HG03342 (cell line): ENCODE results near the gene ASMTL.
"Not testable (repeated sequence)": the region's sequence is repeated elsewhere in the genome, so short reads cannot be mapped to it uniquely, and the experiment has no call there.

Source experiments
- ATAC-seq: cut with Tn5 transposase; IDR thresholded peaks from one replicate; pipeline ENCODE4 v1.9.1; 2021; ENCODE audit warnings: mild to moderate bottlenecking, moderate library complexity; ENCODE audit not compliant: unreplicated experiment

ASMTL gene

GRCh38 chrX:1391370-1391706 lies 61.4 kb downstream of the ASMTL start:
- ATAC-seq: no peak

GRCh38 chrX:1390621-1391369 lies 61.9 kb downstream of the ASMTL start:
- ATAC-seq: no peak

- ATAC-seq: no peak
Measured at GRCh38 chrX:1389993-1390285, 62.8 kb downstream of the ASMTL start.

GRCh38 chrX:1389181-1389992 lies 63.3 kb downstream of the ASMTL start:
- ATAC-seq: no peak

GRCh38 chrX:1388651-1389050 lies 64.1 kb downstream of the ASMTL start:
- ATAC-seq: no peak

GRCh38 chrX:1387141-1387776 lies 65.5 kb downstream of the ASMTL start:
- ATAC-seq: no peak

GRCh38 chrX:1386338-1387127 lies 66.2 kb downstream of the ASMTL start:
- ATAC-seq: no peak

GRCh38 chrX:1385253-1386223 lies 67.2 kb downstream of the ASMTL start:
- no peak for ATAC-seq

- no peak for ATAC-seq
Measured at GRCh38 chrX:1384658-1385252, 68.0 kb downstream of the ASMTL start.

GRCh38 chrX:1380672-1381233 lies 72.0 kb downstream of the ASMTL start:
- no peak for ATAC-seq

GRCh38 chrX:1378306-1378759 lies 74.4 kb downstream of the ASMTL start:
- no peak for ATAC-seq

GRCh38 chrX:1368385-1368698 lies 84.4 kb downstream of the ASMTL start:
- ATAC-seq: no peak

GRCh38 chrX:1366363-1366762 lies 86.3 kb downstream of the ASMTL start:
- ATAC-seq: not testable (repeated sequence)

GRCh38 chrX:1361910-1362309 lies 90.8 kb downstream of the ASMTL start:
- no peak for ATAC-seq

- no peak for ATAC-seq
Measured at GRCh38 chrX:1361275-1361674, 91.4 kb downstream of the ASMTL start.

- no peak for ATAC-seq
Measured at GRCh38 chrX:1360171-1360570, 92.5 kb downstream of the ASMTL start.

- ATAC-seq: no peak
Measured at GRCh38 chrX:1359477-1359873, 93.2 kb downstream of the ASMTL start.

GRCh38 chrX:1358793-1359476 lies 93.8 kb downstream of the ASMTL start:
- no peak for ATAC-seq

- no peak for ATAC-seq
Measured at GRCh38 chrX:1357993-1358392, 94.7 kb downstream of the ASMTL start.
